Osteocyte (in vitro differentiated cells): ENCODE data around the gene LIPA. TPM values are rescaled to one million over a fixed set of nuclear protein-coding genes. Genes with fewer than 3 reads are reported as not detected.

ENCODE experiments used
- DNase-seq: peaks from one replicate; pipeline ENCODE4 v3.0.0; 2021; ENCODE audit warnings: mixed read lengths; ENCODE audit not compliant: unreplicated experiment; ENCODE audit errors: extremely low spot score
- H3K27ac Mint-ChIP-seq: one replicate; pipeline ENCODE4 v1.8.0; 2021; ENCODE audit warnings: mild to moderate bottlenecking, mixed read lengths; ENCODE audit not compliant: unreplicated experiment
- H3K27me3 Mint-ChIP-seq: one replicate; pipeline ENCODE4 v1.8.0; 2021; ENCODE audit warnings: mixed read lengths; ENCODE audit not compliant: unreplicated experiment
- H3K36me3 Mint-ChIP-seq: one replicate; pipeline ENCODE4 v1.8.0; 2021; ENCODE audit warnings: mixed read lengths; ENCODE audit not compliant: unreplicated experiment
- H3K4me1 Mint-ChIP-seq: one replicate; pipeline ENCODE4 v1.8.0; 2021; ENCODE audit warnings: mixed read lengths; ENCODE audit not compliant: unreplicated experiment
- H3K4me3 Mint-ChIP-seq: one replicate; pipeline ENCODE4 v1.8.0; 2021; ENCODE audit warnings: mild to moderate bottlenecking, moderate library complexity, mixed read lengths; ENCODE audit not compliant: unreplicated experiment
- H3K9me3 Mint-ChIP-seq: one replicate; pipeline ENCODE4 v1.8.0; 2021; ENCODE audit warnings: mixed read lengths; ENCODE audit not compliant: unreplicated experiment
- long read RNA-seq: library from polyadenylated mRNA; unstranded; transcript quantifications from one replicate; pipeline ENCODE4 v2.0.0, GENCODE V29; 2021
- total RNA-seq: library from RNA; stranded (reverse); gene quantifications from 2 replicates; pipeline ENCODE4 v1.2.1, GENCODE V29; 2021
- TF ChIP-seq, protein P1 (sequence below): fragments of 200-600 bp; sonication (generic); IDR thresholded peaks from 2 replicates; pipeline ENCODE4 v1.5.0; 2021; ENCODE audit warnings: antibody characterized with exemption, mild to moderate bottlenecking, moderate library complexity

Gene LIPA
- 36.9 and 42.2 TPM in 2 replicates for total RNA-seq
- long read RNA-seq, transcript LIPA-202 (10 exons, 2,782 nt) = major isoform, 434 of 482 reads
- long read RNA-seq, partial matches to known transcripts = 19 of 482 reads
- long read RNA-seq, other reads (novel, unspliced or antisense) = 29 of 482 reads

DNA sequence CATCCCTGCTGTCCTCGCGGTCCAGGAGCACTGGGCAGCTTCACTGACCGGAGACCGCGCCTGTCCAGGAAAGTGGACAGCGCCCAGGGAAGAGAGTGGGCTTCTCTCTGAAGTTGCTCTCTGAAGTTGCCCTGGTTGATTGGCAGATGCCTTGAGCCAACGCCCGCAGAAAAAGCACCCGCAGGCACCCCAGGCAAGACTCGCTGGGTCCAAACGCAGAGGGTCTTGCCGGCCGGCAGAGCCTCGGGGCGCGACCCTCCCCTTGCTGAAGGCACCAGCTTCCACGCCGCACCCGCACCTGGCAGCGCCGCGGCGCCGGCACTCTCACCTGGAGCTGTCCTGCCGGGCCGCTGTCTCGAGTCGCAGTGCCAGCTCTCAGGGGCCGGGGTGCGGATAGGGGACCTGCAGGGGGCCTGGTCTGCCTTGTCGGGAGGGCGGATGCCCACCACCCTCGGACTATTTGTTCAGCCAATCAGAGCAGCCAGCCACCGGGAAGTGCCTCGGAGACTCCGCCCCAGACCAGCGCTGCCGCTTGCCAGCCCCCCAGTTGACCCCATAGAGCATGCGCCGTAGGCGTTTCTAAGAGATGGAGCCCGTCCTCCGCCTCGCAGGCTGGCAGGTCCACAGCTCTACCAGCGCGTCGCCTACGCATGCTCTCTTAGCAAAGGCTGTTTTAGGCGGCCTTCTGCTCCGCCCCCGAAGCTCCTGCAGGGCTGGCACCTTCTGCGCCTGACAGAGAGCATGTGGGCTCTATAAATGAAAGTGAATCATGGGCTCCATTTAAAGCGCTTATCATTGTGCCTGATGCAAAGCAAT lies at the start of gene LIPA:
LIPA (minus strand) TSS at position 367 of the 816 bp plus-strand sequence. CDS start 4,127 bp downstream, outside the sequence.
- H3K36me3 Mint-ChIP-seq = no peaks in the 10 kb centered on the region
- DNase-seq = peak; percentile 98
- H3K27me3 Mint-ChIP-seq = peaks cover 11% of the 10 kb centered on the region
- peak within 1 kb of the TSS; percentile 71 for H3K27ac Mint-ChIP-seq
- TF ChIP-seq, protein P1, sequence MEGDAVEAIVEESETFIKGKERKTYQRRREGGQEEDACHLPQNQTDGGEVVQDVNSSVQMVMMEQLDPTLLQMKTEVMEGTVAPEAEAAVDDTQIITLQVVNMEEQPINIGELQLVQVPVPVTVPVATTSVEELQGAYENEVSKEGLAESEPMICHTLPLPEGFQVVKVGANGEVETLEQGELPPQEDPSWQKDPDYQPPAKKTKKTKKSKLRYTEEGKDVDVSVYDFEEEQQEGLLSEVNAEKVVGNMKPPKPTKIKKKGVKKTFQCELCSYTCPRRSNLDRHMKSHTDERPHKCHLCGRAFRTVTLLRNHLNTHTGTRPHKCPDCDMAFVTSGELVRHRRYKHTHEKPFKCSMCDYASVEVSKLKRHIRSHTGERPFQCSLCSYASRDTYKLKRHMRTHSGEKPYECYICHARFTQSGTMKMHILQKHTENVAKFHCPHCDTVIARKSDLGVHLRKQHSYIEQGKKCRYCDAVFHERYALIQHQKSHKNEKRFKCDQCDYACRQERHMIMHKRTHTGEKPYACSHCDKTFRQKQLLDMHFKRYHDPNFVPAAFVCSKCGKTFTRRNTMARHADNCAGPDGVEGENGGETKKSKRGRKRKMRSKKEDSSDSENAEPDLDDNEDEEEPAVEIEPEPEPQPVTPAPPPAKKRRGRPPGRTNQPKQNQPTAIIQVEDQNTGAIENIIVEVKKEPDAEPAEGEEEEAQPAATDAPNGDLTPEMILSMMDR = no peak
- peaks cover 8% of the 10 kb centered on the region for H3K4me1 Mint-ChIP-seq
- no peaks in the 10 kb centered on the region for H3K9me3 Mint-ChIP-seq
- peak within 1 kb of the TSS; percentile 80 for H3K4me3 Mint-ChIP-seq

DNA sequence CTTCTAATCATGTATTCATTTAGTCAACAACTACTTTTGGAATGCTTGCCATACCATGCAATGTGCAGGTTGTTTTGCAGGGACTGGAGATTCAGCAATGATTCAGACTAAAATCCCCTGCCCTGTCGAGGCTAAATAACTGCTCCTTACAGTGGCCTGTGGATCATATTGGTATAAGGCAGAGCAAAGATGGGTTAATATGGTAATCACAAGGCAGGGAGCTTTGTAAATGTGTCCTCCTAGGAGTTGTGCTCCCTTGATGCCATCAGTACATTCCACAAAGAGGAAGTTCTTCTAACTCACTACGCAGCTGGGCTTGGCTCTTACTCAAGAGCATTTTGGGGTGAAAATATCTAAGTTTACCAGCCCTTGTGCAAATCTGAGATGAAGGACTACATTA lies 49.7 kb upstream of the LIPA start:
- Mint-ChIP-seq H3K4me1 (peaks cover 42% of the 10 kb centered on the region), H3K9me3 (peaks cover 6% of the 10 kb centered on the region), H3K27ac (peak overlapping the region; percentile 96), H3K27me3 (no peaks in the 10 kb centered on the region), H3K4me3 (peak overlapping the region; percentile 75), H3K36me3 (peaks cover 10% of the 10 kb centered on the region)
- TF ChIP-seq, protein P1 = no peak
- no peak for DNase-seq

DNA sequence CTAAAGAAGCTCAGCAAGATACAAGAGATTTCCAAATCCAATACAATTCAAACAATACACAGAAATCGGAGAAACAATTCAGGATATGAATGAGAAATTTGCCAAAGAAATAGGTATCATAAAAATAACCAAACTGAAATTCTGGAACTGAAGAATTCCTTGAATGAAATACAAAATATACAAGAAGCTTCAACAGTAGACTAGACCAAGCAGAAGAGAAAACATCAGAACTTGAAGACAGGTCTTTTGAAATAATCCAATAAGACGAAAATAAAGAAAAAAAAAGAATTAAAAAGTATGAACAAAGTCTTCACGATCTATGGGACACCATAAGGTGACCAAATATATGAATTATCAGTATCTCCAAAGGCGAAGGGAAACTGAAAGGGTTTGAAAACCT lies 47.5 kb upstream of the LIPA start:
- Mint-ChIP-seq H3K36me3 (no peaks in the 10 kb centered on the region), H3K27me3 (no peaks in the 10 kb centered on the region), H3K27ac (no peak overlapping the region), H3K4me1 (peaks cover 53% of the 10 kb centered on the region), H3K4me3 (no peak overlapping the region), H3K9me3 (peaks cover 6% of the 10 kb centered on the region)
- TF ChIP-seq, protein P1 = no peak
- no peak for DNase-seq

DNA sequence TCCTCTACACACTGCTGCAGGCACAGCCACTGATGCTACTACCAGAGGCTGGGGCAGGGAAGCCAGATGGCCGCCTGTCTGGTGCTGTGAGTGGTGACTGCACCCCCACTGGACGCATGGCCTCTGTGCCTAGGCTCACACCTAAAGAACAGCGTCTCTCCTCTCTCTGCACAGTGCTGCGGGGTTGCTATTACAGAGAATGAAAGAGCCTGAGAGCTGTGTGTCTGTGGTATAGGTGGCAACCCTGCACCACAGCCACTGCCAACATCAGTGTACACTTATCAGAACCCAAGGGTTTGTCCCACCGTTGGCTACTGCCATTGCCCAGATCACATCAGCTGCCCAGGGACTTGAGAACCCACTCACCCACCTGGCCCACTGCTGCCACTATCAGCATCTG lies 46.2 kb upstream of the LIPA start:
- peaks cover 6% of the 10 kb centered on the region for H3K9me3 Mint-ChIP-seq
- TF ChIP-seq, protein P1 = no peak

DNA sequence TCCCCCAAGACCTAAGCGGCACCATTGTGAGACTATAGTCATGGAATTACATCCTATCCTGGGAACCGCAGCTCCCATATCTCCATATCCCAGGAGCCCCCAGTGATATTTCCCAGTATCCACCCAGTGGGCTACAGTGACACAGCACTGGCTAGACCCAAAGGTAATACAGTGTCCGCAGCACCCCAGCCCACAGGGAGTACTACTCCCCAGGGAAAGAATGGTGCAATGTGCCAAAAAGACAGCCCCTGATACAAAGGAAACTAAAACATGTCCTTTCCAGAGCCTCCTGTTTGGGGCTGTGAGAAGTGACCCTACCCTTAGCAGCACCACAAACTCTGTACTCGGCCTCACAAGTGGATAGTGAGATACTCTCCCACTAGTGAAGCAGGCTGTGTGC lies 45.8 kb upstream of the LIPA start:
- TF ChIP-seq, protein P1 = no peak
- no peak overlapping the region for H3K27ac Mint-ChIP-seq
- H3K4me1 Mint-ChIP-seq = peaks cover 37% of the 10 kb centered on the region
- H3K27me3 Mint-ChIP-seq = no peaks in the 10 kb centered on the region
- H3K9me3 Mint-ChIP-seq = peaks cover 6% of the 10 kb centered on the region
- DNase-seq = no peak
- H3K36me3 Mint-ChIP-seq = no peaks in the 10 kb centered on the region
- no peak overlapping the region for H3K4me3 Mint-ChIP-seq

More for the DNA sequence above, 46.2 kb upstream of the LIPA start:
- Mint-ChIP-seq H3K4me3 (no peak overlapping the region), H3K27me3 (no peaks in the 10 kb centered on the region), H3K27ac (no peak overlapping the region), H3K36me3 (no peaks in the 10 kb centered on the region), H3K4me1 (peaks cover 42% of the 10 kb centered on the region)
- no peak for DNase-seq
